ENCODE measurements around the gene SULT4A1.

DNA sequence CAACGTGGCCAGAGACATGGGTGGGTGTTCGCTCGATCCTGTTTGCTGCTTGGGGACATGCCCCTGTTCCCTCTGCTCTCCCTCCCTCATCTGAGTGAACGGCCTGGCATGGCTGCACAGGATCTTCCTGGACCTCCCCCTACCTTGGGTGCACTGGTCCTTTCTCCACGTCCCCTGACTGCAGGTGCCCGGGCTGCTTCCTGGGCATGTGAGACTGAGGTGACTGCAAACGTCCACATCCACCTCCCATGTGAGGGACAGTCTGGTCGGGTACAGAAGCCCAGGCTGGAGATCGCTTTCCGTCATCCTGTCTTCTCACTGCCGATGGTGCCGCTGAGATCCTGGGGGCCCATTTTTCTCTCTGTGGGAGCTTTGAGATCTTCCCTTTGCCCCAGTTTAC, 11.8 kb downstream of the SULT4A1 start:
- TF ChIP-seq, protein P1, sequence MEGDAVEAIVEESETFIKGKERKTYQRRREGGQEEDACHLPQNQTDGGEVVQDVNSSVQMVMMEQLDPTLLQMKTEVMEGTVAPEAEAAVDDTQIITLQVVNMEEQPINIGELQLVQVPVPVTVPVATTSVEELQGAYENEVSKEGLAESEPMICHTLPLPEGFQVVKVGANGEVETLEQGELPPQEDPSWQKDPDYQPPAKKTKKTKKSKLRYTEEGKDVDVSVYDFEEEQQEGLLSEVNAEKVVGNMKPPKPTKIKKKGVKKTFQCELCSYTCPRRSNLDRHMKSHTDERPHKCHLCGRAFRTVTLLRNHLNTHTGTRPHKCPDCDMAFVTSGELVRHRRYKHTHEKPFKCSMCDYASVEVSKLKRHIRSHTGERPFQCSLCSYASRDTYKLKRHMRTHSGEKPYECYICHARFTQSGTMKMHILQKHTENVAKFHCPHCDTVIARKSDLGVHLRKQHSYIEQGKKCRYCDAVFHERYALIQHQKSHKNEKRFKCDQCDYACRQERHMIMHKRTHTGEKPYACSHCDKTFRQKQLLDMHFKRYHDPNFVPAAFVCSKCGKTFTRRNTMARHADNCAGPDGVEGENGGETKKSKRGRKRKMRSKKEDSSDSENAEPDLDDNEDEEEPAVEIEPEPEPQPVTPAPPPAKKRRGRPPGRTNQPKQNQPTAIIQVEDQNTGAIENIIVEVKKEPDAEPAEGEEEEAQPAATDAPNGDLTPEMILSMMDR (IDR thresholded peaks at IDR 0.05 in 8 of 11, conservative IDR thresholded peaks at IDR 0.05 in 3 of 11) = no peak
- TF ChIP-seq POLR2A (IDR thresholded peaks at IDR 0.05) (no peak), POLR2AphosphoS5 (IDR thresholded peaks at IDR 0.05) (no peak)

All from spleen (tissue), 7 donors.